Activated CD4-positive, alpha-beta T cell treated with anti-CD3 and anti-CD28 coated beads, Interleukin-10, Interleukin-2, amounts not matched to agents 100 ng/mL and 50 ng/mL, durations not matched to agents 16 hours and 8 hours (primary cell): ENCODE data around the gene GABARAPL2.

ENCODE experiments used
- DNase-seq: peaks from one replicate; pipeline ENCODE4 v3.0.0-alpha.2; 2020

Gene GABARAPL2

GRCh38 chr16:75555213-75555706 is 10.9 kb upstream of the GABARAPL2 start:
- DNase-seq, result peak; percentile 39

DNA sequence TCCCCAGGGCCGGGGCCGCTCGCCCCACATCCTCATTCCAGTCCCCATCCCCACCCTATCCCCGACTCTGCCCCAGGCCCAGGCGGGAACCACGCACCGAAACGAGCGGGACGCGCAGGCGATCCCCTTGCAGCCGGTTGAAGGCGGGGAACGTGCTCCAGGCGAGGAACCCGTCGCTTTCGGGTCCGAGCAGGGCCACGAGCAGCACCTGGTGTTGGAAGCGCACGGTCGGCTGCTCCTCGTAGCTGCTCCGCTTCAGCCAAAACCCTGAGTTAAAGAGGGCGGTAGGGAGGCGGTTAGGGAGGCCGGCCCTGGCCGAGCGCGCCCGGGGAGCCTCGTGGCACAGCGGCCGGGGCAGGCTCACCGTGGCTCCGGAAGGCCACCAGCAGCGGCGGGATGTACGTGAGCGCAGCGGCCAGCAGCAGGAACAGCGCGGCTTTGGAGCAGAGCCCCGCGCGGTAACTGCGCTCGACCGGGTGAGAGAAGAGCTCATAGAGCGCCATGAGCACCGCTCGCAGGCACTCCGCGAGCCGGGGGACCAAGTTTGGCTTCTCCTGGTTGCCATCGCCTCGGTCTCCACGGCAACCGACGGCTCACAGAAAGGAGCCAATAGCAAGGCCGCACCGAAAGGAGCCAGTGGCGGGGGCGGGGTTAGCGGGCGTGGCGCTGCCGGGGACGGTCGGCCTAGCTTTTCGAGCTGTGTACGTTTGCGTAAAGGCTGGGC is 10.3 kb upstream of the GABARAPL2 start, which contains the start of gene TMEM231:
TSS of gene TMEM231 (minus strand) at position 546 of the 724 bp plus-strand sequence. CDS start at position 503, 43 bp downstream.
- DNase-seq, result peak; percentile 97

DNA sequence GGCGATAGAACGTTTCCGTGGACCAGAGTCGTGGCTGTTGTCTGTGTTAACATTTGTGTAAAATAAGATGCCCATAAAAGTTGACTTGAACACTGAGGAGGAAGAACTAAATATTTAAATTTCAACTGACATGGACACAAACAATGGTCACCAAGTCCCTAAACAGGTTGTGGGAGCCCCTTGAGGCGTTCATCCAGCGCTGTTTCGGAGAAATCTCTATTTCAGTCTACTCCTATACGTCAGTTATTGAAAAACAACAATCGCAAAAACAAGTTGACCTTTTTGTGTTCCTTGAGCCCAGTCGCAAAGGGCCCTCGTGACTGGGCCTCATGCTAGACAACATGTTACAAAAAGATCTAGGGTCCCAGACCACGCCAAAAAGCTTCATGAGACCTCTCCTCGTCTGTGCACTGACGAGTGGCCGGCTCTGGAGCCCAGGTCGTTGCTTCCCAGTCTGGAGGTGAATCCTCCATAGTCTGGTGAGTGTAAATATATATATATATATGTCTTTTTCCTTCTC is 9.7 kb upstream of the GABARAPL2 start:
- no peak for DNase-seq

DNA sequence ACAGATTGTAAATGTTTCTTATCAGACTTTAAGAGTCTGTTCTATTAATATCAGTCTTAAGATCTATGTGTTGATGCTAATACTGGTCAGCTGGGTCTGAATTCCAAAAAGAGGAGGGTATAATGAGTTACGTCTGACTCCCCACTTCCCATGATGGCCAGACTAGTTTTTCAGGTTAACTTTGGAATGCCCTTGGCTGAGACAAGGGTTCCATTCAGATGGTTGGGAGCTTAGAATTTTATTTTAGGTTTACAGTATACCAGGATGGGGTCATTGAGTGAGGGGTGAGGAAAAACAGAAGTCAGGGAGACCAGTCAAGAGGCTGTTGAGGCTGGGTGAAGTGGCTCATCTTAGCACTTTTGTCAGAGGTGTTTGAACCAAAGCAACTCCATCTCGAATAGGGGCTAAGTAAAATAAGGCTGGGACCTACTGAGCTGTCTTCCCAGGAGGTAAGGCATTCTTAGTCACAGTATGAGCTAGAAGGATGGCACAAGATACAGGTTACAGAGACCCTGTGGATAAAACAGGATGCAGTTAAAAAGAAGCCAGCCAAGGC is 7.3 kb upstream of the GABARAPL2 start:
- DNase-seq, result no peak

DNA sequence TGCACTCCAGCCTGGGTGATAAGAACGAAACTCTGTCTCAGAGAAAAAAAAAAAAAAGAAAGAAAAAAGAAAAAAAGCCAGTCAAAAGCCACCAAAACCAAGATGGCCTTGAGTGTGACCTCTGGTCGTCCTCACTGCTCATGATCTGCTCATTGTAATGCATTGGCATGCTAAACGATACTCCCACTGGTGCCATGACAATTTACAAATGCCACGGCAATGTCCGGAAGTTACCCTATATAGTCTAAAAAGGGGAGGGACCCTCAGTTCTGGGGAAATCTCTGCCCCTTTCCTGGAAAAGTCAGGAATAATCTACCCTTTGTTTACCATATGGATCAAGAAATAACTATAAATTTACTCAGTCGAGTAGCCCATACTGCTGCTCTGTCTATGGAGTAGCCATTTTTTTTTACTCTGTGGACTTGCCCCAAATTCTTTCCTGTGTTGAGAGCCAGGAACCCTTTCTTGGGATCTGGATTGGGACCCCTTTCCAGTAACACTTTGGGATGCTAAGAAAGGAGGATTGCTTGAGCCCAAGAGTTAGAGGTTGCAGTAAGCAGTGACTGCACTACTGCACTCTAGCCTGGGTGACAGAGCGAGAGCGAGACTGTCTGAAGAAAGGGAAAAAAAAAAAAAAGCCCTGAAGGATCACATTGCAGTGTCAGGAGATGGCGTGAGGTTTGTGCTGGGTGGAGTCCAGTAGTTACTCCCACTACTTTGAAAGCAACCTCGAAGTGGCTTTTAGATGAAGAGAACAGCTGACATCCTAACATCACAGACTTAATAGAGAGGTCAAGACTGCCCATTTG is 6.4 kb upstream of the GABARAPL2 start:
- no peak for DNase-seq

- DNase-seq, result no peak
Measured at GRCh38 chr16:75565640-75566039, 539 bp upstream of the GABARAPL2 start.

GRCh38 chr16:75566758-75567255 is 628 bp downstream of the GABARAPL2 start:
- DNase-seq, result peak; percentile 23

DNA sequence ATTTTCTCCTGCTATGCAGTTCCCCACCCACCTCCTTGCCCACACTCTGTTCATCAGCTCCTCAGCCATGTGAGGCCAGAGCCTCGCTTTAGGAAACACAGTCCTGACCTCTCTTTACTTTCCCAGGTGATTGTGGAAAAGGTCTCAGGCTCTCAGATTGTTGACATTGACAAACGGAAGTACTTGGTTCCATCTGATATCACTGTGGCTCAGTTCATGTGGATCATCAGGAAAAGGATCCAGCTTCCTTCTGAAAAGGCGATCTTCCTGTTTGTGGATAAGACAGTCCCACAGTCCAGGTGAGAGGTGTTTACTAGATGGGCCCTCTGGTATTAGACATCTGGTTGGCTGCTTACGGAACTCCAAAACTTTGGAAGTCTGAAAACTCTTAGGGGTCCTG is 1.7 kb downstream of the GABARAPL2 start:
- no peak for DNase-seq

- DNase-seq, result no peak
Measured at GRCh38 chr16:75570396-75571065, 4.4 kb downstream of the GABARAPL2 start.

- no peak for DNase-seq
Measured at GRCh38 chr16:75572864-75573542, 6.8 kb downstream of the GABARAPL2 start.

GRCh38 chr16:75573955-75574354 is 7.8 kb downstream of the GABARAPL2 start:
- no peak for DNase-seq

- no peak for DNase-seq
Measured at GRCh38 chr16:75575958-75576357, 9.8 kb downstream of the GABARAPL2 start.

GRCh38 chr16:75576384-75576811 is 10.2 kb downstream of the GABARAPL2 start:
- DNase-seq, result no peak

DNA sequence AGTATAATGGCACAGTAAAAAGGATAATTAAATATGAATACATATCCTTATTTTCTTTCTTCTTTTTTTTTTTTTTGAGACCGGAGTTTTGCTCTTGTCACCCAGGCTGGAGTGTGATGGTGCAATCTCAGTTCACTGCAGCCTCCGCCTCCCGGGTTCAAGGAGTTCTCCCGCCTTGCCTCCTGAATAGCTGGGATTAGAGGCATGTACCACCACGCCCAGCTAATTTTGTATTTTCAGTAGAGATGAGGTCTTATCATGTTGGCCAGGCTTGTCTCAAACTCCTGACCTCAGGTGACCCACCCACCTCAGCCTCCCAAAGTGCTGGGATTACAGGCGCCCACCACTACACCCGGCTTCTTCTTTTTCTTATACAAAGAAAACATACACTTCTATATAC is 12.0 kb downstream of the GABARAPL2 start:
- DNase-seq, result no peak

GRCh38 chr16:75578725-75579124 is 12.5 kb downstream of the GABARAPL2 start:
- DNase-seq, result no peak

GRCh38 chr16:75579281-75579834 is 13.2 kb downstream of the GABARAPL2 start:
- no peak for DNase-seq

DNA sequence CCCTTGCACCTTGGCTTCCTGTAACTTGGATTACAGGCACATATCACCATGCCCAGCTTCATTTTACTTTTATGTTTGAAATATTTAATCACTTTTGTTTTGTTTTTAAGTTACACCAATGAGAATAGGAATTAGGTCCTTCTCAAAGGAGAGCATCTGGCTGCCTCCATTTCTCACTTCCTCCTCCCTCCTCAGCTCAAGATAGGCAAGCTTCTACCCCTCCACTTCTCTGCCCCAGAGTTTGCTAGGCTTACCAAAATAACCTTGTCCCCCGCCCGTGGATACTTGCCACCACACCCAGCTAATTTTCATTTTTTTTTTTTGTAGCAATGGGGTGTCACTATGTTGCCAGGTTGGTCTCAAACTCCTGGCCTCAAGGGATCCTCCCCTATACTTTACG is 17.9 kb downstream of the GABARAPL2 start:
- DNase-seq, result no peak

DNA sequence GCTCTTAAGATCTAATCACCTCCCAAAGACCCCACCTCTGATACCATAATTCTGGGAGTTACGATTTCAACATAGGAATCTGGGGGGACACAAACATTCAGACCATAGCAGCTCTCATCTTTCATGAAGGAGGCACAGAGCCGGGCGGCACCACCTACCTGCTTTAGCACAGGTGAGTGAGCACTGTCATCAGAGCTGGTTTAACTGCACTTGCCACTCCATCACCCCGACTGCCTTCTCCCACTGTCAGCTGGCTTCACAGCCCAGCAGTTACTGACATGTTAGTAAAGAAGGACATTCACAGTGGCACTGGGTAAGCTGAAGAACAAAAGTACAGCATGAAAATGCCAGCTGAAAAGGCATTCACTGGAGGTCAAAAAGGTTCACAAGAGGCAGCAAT is 22.5 kb downstream of the GABARAPL2 start:
- DNase-seq, result no peak

GRCh38 chr16:75589306-75589705 is 23.1 kb downstream of the GABARAPL2 start:
- no peak for DNase-seq

DNA sequence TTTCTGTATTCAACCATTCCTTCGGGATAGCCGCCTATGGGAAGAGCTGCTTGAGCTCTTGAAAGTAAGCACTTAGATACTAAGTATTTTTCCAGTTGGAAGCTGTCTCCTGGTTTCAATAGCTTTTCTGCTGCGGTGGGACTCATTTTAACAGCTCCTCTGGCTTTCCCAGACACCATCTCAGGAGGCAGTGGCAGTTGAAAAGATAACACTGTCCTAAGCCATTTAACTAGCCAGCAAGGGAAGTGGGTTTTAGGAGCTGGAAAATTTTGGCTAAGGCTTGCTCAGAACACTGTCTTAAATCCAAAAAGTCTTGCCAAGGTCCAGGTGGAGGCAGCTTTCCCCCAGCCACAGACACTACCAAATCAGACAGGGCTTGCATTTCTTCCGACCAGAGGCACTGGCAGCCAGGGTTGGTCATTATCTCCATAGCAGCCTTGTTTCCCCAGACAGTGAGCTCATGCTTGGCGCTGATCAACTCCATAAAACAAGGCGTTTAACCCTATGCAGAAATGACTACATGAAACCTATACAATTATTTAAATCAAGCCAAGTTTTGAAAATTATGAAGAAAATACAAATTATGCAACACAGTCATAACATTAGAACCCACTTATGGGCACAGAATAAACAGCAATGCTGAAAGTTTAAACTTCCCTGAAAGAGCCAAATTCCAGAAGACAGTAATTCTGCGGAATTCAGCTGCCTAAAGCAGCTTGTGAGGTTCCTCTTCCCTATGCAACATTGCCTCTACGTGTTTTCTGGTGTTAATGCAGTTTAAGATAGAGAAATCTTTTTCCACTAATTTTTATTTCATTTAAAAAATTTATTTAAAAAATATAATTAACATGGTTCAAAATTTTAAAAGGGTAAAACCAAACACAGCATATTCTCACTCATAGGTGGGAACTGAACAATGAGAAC is 25.0 kb downstream of the GABARAPL2 start:
- DNase-seq, result no peak
